Measurements from ENCODE around the gene CBX4. TPM values are rescaled to one million over a fixed set of nuclear protein-coding genes. Genes with fewer than 3 reads are reported as not detected.

CBX4 gene
- total and polyA plus RNA-seq, 2 donors (not counting 1 experiment from before 2014, with no cell fraction given): 5.4 to 13.4 TPM

- TF ChIP-seq CTCF (conservative IDR thresholded peaks at IDR 0.05 in 1 of 2, IDR thresholded peaks at IDR 0.05 in 1 of 2; ENCODE audit: low read depth in 1 of 2, low read length in 2 of 2) (peak; percentile 25 to 46), EZH2 (IDR thresholded peaks at IDR 0.05; ENCODE audit: low read length, missing control alignments) (peak; percentile 88)
- no peak overlapping the region for H3K27ac ChIP-seq (ENCODE audit: insufficient read depth, low read length)
- H3K79me2 ChIP-seq (ENCODE audit: control insufficient read depth, insufficient read depth, low read length): no peaks in the 10 kb centered on the region
- DNase-seq (ENCODE audit: low read depth in 2 of 2): no peak
- peak overlapping the region; percentile 32 for H3K4me2 ChIP-seq (ENCODE audit: extremely low read depth, insufficient read depth, low read length)
- no peaks in the 10 kb centered on the region for H3K9me3 ChIP-seq (ENCODE audit: control insufficient read depth, insufficient read depth, low read depth, low read length)
- H3K9ac ChIP-seq (ENCODE audit: insufficient read depth, low read length): no peak overlapping the region
- H3K36me3 ChIP-seq (ENCODE audit: control insufficient read depth, insufficient read depth, low read length): peaks cover 5% of the 10 kb centered on the region
- H3K4me1 ChIP-seq (ENCODE audit: control insufficient read depth, extremely low read depth, insufficient read depth, low read length): peaks cover 7% of the 10 kb centered on the region
- no peak overlapping the region for H2AFZ ChIP-seq (ENCODE audit: low read length)
- no peak overlapping the region for H3K4me3 ChIP-seq (replicated peaks in 1 of 4; ENCODE audit: control extremely low read depth in 1 of 4, insufficient read depth in 1 of 4, low read depth in 3 of 4, low read length in 4 of 4)
- H4K20me1 ChIP-seq (ENCODE audit: control insufficient read depth, extremely low read depth, insufficient read depth, low read length): no peaks in the 10 kb centered on the region
- peaks cover 38% of the 10 kb centered on the region for H3K27me3 ChIP-seq (ENCODE audit: control insufficient read depth, insufficient read depth, low read length)
Measured at GRCh38 chr17:79789943-79790804, 49.1 kb downstream of the CBX4 start.

- Histone ChIP-seq H3K36me3 (ENCODE audit: control insufficient read depth, insufficient read depth, low read length) (no peaks in the 10 kb centered on the region), H3K4me2 (ENCODE audit: extremely low read depth, insufficient read depth, low read length) (peak overlapping the region; percentile 19)
Measured at GRCh38 chr17:79788989-79789942, 50.0 kb downstream of the CBX4 start.

More at GRCh38 chr17:79788989-79789942, 50.0 kb downstream of the CBX4 start:
- no peak overlapping the region for H3K27ac ChIP-seq (ENCODE audit: insufficient read depth, low read length)
- no peaks in the 10 kb centered on the region for H3K79me2 ChIP-seq (ENCODE audit: control insufficient read depth, insufficient read depth, low read length)
- DNase-seq (ENCODE audit: low read depth in 2 of 2): no peak
- peak; percentile 58 for TF ChIP-seq EZH2 (IDR thresholded peaks at IDR 0.05; ENCODE audit: low read length, missing control alignments)
- no peak for TF ChIP-seq CTCF (conservative IDR thresholded peaks at IDR 0.05 in 1 of 2, IDR thresholded peaks at IDR 0.05 in 1 of 2; ENCODE audit: low read depth in 1 of 2, low read length in 2 of 2)
- H4K20me1 ChIP-seq (ENCODE audit: control insufficient read depth, extremely low read depth, insufficient read depth, low read length): no peaks in the 10 kb centered on the region
- H3K9me3 ChIP-seq (ENCODE audit: control insufficient read depth, insufficient read depth, low read depth, low read length): no peaks in the 10 kb centered on the region
- peaks cover 4% of the 10 kb centered on the region for H3K4me1 ChIP-seq (ENCODE audit: control insufficient read depth, extremely low read depth, insufficient read depth, low read length)
- H3K27me3 ChIP-seq (ENCODE audit: control insufficient read depth, insufficient read depth, low read length): peaks cover 38% of the 10 kb centered on the region
- no peak overlapping the region for H3K4me3 ChIP-seq (replicated peaks in 1 of 4; ENCODE audit: control extremely low read depth in 1 of 4, insufficient read depth in 1 of 4, low read depth in 3 of 4, low read length in 4 of 4)
- H3K9ac ChIP-seq (ENCODE audit: insufficient read depth, low read length): no peak overlapping the region
- no peak overlapping the region for H2AFZ ChIP-seq (ENCODE audit: low read length)

All from fibroblast of lung (primary cell).